IMR-90 (cell line): ENCODE results near the gene ATP6V1F.

Experiments
- BHLHE40 ChIP-seq: fragments of 150-350 bp; IDR thresholded peaks from 2 replicates; pipeline ENCODE4 v1.6.1; 2016; ENCODE audit warnings: mild to moderate bottlenecking, low read depth, low read length
- CEBPB ChIP-seq: IDR thresholded peaks from 2 replicates; pipeline ENCODE4 v1.6.1; 2012; ENCODE audit warnings: low read depth, low read length, improper control_type of control experiment
- CHD1 ChIP-seq: IDR thresholded peaks from 2 replicates; pipeline ENCODE4 v1.6.1; 2012; ENCODE audit warnings: low read depth, low read length, improper control_type of control experiment
- MAFK ChIP-seq: IDR thresholded peaks from 2 replicates; pipeline ENCODE4 v1.6.1; 2012; ENCODE audit warnings: low read depth, low read length, improper control_type of control experiment
- MAZ ChIP-seq: IDR thresholded peaks from 2 replicates; pipeline ENCODE4 v1.6.1; 2012; ENCODE audit warnings: low read depth, mild to moderate bottlenecking, low read length, improper control_type of control experiment, moderate library complexity, borderline replicate concordance
- MXI1 ChIP-seq: IDR thresholded peaks from 2 replicates; pipeline ENCODE4 v1.6.1; 2012; ENCODE audit warnings: low read depth, mild to moderate bottlenecking, low read length, moderate library complexity, borderline replicate concordance
- NFE2L2 ChIP-seq: fragments of 150-350 bp; IDR thresholded peaks from 2 replicates; pipeline ENCODE4 v1.6.1; 2016; ENCODE audit warnings: low read depth, mild to moderate bottlenecking, low read length
- POLR2A ChIP-seq: IDR thresholded peaks from 2 replicates; pipeline ENCODE4 v1.6.1; 2012; ENCODE audit warnings: mild to moderate bottlenecking, low read depth, low read length
- RAD21 ChIP-seq: IDR thresholded peaks from 2 replicates; pipeline ENCODE4 v1.6.1; 2012; ENCODE audit warnings: low read length, improper control_type of control experiment
- RCOR1 ChIP-seq: IDR thresholded peaks from 2 replicates; pipeline ENCODE4 v1.6.1; 2012; ENCODE audit warnings: mild to moderate bottlenecking, low read length, improper control_type of control experiment; ENCODE audit not compliant: insufficient replicate concordance
- RFX5 ChIP-seq: IDR thresholded peaks from 2 replicates; pipeline ENCODE4 v1.8.0; 2012; ENCODE audit warnings: low read depth, mild to moderate bottlenecking, low read length, moderate library complexity
- TF ChIP-seq, protein P1 (sequence below): conservative IDR thresholded peaks from 2 replicates; pipeline ENCODE4 v1.5.1; 2012; ENCODE audit warnings: mild to moderate bottlenecking, low read depth, low read length, improper control_type of control experiment
- TF ChIP-seq, protein P2 (sequence below): fragments of 150-350 bp; IDR thresholded peaks from 2 replicates; pipeline ENCODE4 v1.6.1; 2016; ENCODE audit warnings: low read depth, mild to moderate bottlenecking, low read length, moderate library complexity, borderline replicate concordance
- TF ChIP-seq, protein P3 (sequence below): fragments of 150-350 bp; IDR thresholded peaks from 2 replicates; pipeline ENCODE4 v1.6.1; 2017; ENCODE audit warnings: mild to moderate bottlenecking, antibody characterized with exemption, low read length, low read depth

DNA sequence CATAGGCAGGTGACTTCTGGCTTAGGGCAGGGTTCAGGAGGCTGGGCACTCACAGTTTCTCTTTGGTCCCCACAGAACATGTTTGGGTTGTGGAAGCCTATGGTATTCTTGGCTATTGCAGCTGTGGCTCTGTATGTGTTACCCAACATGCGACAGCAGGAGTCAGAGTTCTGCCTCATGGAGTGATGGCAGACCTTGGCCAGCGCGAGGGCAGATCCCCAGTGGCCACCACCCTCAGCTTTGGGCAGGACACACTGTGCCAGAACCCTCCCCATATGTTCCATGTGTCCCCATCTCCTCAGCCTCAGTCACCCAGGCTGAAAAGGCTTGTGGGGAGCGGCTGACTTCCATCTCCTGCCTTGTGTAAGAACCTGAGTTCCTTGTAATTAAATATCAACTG lies 40.9 kb upstream of the ATP6V1F start:
- TF ChIP-seq POLR2A (no peak), MAFK (no peak), CEBPB (no peak), MXI1 (no peak), RCOR1 (no peak), MAZ (no peak), RFX5 (no peak), BHLHE40 (no peak), RAD21 (no peak), NFE2L2 (no peak), CHD1 (no peak)
- TF ChIP-seq, protein P1, sequence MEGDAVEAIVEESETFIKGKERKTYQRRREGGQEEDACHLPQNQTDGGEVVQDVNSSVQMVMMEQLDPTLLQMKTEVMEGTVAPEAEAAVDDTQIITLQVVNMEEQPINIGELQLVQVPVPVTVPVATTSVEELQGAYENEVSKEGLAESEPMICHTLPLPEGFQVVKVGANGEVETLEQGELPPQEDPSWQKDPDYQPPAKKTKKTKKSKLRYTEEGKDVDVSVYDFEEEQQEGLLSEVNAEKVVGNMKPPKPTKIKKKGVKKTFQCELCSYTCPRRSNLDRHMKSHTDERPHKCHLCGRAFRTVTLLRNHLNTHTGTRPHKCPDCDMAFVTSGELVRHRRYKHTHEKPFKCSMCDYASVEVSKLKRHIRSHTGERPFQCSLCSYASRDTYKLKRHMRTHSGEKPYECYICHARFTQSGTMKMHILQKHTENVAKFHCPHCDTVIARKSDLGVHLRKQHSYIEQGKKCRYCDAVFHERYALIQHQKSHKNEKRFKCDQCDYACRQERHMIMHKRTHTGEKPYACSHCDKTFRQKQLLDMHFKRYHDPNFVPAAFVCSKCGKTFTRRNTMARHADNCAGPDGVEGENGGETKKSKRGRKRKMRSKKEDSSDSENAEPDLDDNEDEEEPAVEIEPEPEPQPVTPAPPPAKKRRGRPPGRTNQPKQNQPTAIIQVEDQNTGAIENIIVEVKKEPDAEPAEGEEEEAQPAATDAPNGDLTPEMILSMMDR = no peak
- TF ChIP-seq, protein P2, sequence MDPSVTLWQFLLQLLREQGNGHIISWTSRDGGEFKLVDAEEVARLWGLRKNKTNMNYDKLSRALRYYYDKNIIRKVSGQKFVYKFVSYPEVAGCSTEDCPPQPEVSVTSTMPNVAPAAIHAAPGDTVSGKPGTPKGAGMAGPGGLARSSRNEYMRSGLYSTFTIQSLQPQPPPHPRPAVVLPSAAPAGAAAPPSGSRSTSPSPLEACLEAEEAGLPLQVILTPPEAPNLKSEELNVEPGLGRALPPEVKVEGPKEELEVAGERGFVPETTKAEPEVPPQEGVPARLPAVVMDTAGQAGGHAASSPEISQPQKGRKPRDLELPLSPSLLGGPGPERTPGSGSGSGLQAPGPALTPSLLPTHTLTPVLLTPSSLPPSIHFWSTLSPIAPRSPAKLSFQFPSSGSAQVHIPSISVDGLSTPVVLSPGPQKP = no peak
- TF ChIP-seq, protein P3, sequence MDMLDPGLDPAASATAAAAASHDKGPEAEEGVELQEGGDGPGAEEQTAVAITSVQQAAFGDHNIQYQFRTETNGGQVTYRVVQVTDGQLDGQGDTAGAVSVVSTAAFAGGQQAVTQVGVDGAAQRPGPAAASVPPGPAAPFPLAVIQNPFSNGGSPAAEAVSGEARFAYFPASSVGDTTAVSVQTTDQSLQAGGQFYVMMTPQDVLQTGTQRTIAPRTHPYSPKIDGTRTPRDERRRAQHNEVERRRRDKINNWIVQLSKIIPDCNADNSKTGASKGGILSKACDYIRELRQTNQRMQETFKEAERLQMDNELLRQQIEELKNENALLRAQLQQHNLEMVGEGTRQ = no peak
